Neural cell (in vitro differentiated cells): ENCODE results near the gene DGCR6L.
"Not testable (repeated sequence)": the region's sequence is repeated elsewhere in the genome, so short reads cannot be mapped to it uniquely, and the experiment has no call there.

Experiments
- EP300 ChIP-seq: fragments of 450-650 bp; conservative IDR thresholded peaks from 2 replicates; pipeline ENCODE4 v1.6.1; 2014; ENCODE audit warnings: antibody characterized with exemption, mild to moderate bottlenecking, moderate library complexity; ENCODE audit not compliant: poor library complexity, severe bottlenecking
- POLR2AphosphoS5 ChIP-seq: IDR thresholded peaks from 2 replicates; pipeline ENCODE4 v1.6.1; 2012
- TAF1 ChIP-seq: IDR thresholded peaks from 2 replicates; pipeline ENCODE4 v1.6.1; 2012; ENCODE audit warnings: low read depth
- TF ChIP-seq, protein P1 (sequence below): fragments of 450-650 bp; IDR thresholded peaks from 2 replicates; pipeline ENCODE4 v1.5.1; 2014; ENCODE audit warnings: antibody characterized with exemption, mild to moderate bottlenecking, moderate library complexity; ENCODE audit not compliant: poor library complexity, severe bottlenecking

DNA sequence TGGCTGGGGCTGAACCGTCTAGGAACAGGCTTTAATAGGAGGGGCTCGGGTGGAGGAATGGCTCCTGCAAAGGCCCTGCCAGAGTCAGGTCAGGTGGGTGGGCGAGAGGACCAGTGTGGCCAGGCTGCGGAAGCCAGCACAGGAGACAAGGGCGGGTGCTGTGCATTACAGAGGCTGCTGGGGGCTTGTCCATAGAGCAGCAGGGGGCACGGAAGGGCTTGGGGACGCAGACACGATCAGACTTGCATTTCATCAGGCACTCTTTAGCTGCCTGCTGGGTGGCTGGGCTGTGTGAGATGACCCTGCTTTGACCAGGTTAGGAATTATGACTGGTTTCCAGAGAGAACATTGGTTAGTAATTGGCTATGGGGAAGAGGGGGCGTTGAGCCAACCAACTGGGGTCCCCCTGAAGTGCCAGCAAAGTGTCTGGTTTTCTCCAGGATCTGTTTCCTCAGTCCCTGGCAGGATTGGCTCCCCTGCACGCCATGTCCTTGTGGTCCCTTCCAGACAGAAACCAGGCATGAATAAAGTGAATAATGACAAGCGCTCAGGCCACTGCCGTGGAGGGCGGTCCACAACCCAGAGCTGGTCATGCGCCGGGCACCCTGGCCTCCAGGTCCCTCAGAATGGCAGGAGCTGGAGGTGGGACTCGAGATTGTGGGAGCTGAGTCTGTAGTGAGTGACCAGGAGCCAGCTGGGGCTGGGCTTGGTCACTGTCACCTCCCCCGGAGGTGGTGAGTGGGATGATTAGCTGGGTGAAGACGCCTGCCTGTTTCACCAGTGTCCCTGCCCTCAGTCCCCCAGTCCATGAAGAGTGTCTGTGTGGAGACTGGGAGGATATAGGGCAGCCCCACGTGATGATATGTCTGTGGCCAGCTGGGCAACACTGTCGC is 1.0 kb upstream of the DGCR6L start:
- TF ChIP-seq, protein P1, sequence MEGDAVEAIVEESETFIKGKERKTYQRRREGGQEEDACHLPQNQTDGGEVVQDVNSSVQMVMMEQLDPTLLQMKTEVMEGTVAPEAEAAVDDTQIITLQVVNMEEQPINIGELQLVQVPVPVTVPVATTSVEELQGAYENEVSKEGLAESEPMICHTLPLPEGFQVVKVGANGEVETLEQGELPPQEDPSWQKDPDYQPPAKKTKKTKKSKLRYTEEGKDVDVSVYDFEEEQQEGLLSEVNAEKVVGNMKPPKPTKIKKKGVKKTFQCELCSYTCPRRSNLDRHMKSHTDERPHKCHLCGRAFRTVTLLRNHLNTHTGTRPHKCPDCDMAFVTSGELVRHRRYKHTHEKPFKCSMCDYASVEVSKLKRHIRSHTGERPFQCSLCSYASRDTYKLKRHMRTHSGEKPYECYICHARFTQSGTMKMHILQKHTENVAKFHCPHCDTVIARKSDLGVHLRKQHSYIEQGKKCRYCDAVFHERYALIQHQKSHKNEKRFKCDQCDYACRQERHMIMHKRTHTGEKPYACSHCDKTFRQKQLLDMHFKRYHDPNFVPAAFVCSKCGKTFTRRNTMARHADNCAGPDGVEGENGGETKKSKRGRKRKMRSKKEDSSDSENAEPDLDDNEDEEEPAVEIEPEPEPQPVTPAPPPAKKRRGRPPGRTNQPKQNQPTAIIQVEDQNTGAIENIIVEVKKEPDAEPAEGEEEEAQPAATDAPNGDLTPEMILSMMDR: not testable (repeated sequence)
- not testable (repeated sequence) for TF ChIP-seq TAF1, EP300, POLR2AphosphoS5
